ENCODE measurements around the gene HIPK3.

The HIPK3 gene

GRCh38 chr11:33376331-33377310 lies 119.4 kb downstream of the HIPK3 start:
- Histone ChIP-seq H3K4me3 (ENCODE audit: low read depth, low read length) (peak overlapping the region; percentile 63), H3K36me3 (ENCODE audit: control insufficient read depth in 2 of 2, insufficient read depth in 1 of 2, low read length in 2 of 2) (no peaks in the 10 kb centered on the region), H3K27ac (ENCODE audit: extremely low read depth, low read depth, low read length) (peak overlapping the region; percentile 56; the same call in 1 of the 2 replicates), H3K9me3 (ENCODE audit: control insufficient read depth, insufficient read depth, low read depth, low read length) (no peaks in the 10 kb centered on the region), H3K4me1 (ENCODE audit: control insufficient read depth, insufficient read depth, low read length) (peaks cover 2% of the 10 kb centered on the region; the same call in 1 of the 2 replicates)
- ChIA-PET CTCF (interaction anchor here (1.1 to 1.8 kb wide), 2 partner anchors 14 to 312 kb away, joined by 5 read pairs; no protein-coding TSS in a partner anchor), POLR2A (no interaction called here)
- TF ChIP-seq PRDM4 (tag by site-specific recombination; IDR thresholded peaks at IDR 0.05) = no peak
- TF ChIP-seq ZFP69B (tag by site-specific recombination; IDR thresholded peaks at IDR 0.05) = peak; percentile 79
- no peak for TF ChIP-seq ZNF16 (tag by site-specific recombination; IDR thresholded peaks at IDR 0.05; ENCODE audit: low read depth)
- TF ChIP-seq ZNF202 (tag by site-specific recombination; IDR thresholded peaks at IDR 0.05; ENCODE audit: borderline replicate concordance) = no peak
- 0 out of 2 replicates have a peak, but pooled peaks have one; percentile 26 for TF ChIP-seq ZEB2 (tag by site-specific recombination; IDR thresholded peaks at IDR 0.05)
- TF ChIP-seq FEZF1 (tag by site-specific recombination; IDR thresholded peaks at IDR 0.05) = peak; percentile 46
- TF ChIP-seq ZNF677 (tag by site-specific recombination; IDR thresholded peaks at IDR 0.05) = no peak
- no peak for TF ChIP-seq ZNF354C (tag by site-specific recombination; IDR thresholded peaks at IDR 0.05; ENCODE audit: borderline replicate concordance, low read depth)
- TF ChIP-seq ZNF692 (tag by site-specific recombination; IDR thresholded peaks at IDR 0.05) = peak; percentile 93
- TF ChIP-seq ZNF843 (tag by site-specific recombination; IDR thresholded peaks at IDR 0.05) = no peak
- TF ChIP-seq ZSCAN30 (tag by site-specific recombination; IDR thresholded peaks at IDR 0.05) = no peak
- TF ChIP-seq ZNF701 (tag by site-specific recombination; IDR thresholded peaks at IDR 0.05) = no peak
- TF ChIP-seq ZNF544 (tag by site-specific recombination; IDR thresholded peaks at IDR 0.05) = no peak
- no peak for TF ChIP-seq ZNF140 (tag by site-specific recombination; IDR thresholded peaks at IDR 0.05)
- TF ChIP-seq ZNF341 (tag by site-specific recombination; IDR thresholded peaks at IDR 0.05; ENCODE audit: low read depth) = peak; percentile 30; the same call in 1 of the 2 replicates
- TF ChIP-seq ZNF19 (tag by site-specific recombination; IDR thresholded peaks at IDR 0.05; ENCODE audit: low read depth) = no peak
- peak; percentile 70 for TF ChIP-seq ZBTB20 (tag by site-specific recombination; IDR thresholded peaks at IDR 0.05)
- TF ChIP-seq ZBTB11 (tag by site-specific recombination; conservative IDR thresholded peaks at IDR 0.05; ENCODE audit: low read depth) = peak; percentile 53; the same call in 1 of the 2 replicates
- TF ChIP-seq ZNF335 (tag by site-specific recombination; conservative IDR thresholded peaks at IDR 0.05) = peak; percentile 39; the same call in 1 of the 2 replicates
- no peak for TF ChIP-seq ZNF18 (tag by site-specific recombination; IDR thresholded peaks at IDR 0.05)
- no peak for TF ChIP-seq ZNF174 (tag by site-specific recombination; IDR thresholded peaks at IDR 0.05)
- peak; percentile 71 for TF ChIP-seq ZFHX2 (tag by site-specific recombination; conservative IDR thresholded peaks at IDR 0.05)
